NB4 (cell line): ENCODE data around the gene LRMDA.

ENCODE experiments used
- CTCF ChIP-seq: IDR thresholded peaks from one replicate; pipeline ENCODE4 v1.5.1; 2012; ENCODE audit warnings: low read depth, low read length
- MAX ChIP-seq: IDR thresholded peaks from 2 replicates; pipeline ENCODE4 v1.6.1; 2011; ENCODE audit warnings: low read depth, low read length
- POLR2A ChIP-seq: IDR thresholded peaks from 2 replicates; pipeline ENCODE4 v1.6.1; 2011; ENCODE audit warnings: mild to moderate bottlenecking; ENCODE audit not compliant: insufficient read length; ENCODE audit errors: extremely low read depth

GRCh38 chr10:76000550-76000949 is 569.1 kb downstream of the LRMDA start:
- TF ChIP-seq CTCF (no peak), POLR2A (no peak), MAX (no peak)
